ENCODE data around the gene PLD4.
"Not testable (repeated sequence)": the region's sequence is repeated elsewhere in the genome, so short reads cannot be mapped to it uniquely, and the experiment has no call there.

Gene PLD4

GRCh38 chr14:104882325-104882973 is 42.2 kb upstream of the PLD4 start:
- TF ChIP-seq GATA1 (IDR thresholded peaks at IDR 0.05; ENCODE audit: low read depth, low read length) (no peak), POLR2A (IDR thresholded peaks at IDR 0.05; ENCODE audit: low read length) (no peak)
- DNase-seq, result no peak

- DNase-seq, result no peak
- TF ChIP-seq POLR2A (IDR thresholded peaks at IDR 0.05; ENCODE audit: low read length), result no peak
- TF ChIP-seq GATA1 (IDR thresholded peaks at IDR 0.05; ENCODE audit: low read depth, low read length), result no peak
These were observed 41.6 kb upstream of the PLD4 start for GRCh38 chr14:104882991-104883660.

DNA sequence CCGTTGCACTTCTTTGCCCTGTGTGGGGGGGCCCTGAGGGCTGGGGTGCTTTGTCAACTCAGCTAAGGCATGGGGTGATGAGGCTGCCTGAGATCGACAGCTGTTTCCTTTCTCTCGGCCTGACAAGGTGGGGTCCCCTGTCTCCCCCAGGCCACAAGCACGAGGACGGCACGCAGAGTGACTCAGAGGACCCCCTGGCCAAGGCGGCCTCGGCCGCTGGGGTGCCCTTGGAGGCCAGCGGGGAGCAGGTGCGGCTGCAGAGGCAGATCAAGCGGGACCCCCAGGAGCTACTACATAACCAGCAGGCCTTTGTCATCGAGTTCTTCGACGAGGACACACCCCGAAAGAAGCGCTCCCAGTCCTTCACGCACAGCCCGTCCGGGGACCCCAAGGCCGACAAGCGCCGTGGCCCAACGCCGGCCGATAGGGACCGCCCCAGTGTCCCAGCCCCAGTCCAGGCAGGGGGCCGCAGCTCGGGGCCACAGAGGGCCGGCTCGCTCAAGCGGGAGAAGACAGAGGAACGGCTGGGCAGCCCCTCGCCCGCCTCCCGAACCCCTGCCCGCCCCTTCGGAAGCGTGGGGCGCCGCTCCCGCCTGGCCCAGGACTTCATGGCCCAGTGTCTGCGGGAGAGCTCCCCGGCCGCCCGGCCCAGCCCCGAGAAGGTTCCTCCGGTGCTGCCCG is 40.9 kb upstream of the PLD4 start:
- no peak for DNase-seq
- no peak for TF ChIP-seq POLR2A (IDR thresholded peaks at IDR 0.05; ENCODE audit: low read length)
- TF ChIP-seq GATA1 (IDR thresholded peaks at IDR 0.05; ENCODE audit: low read depth, low read length), result no peak

DNA sequence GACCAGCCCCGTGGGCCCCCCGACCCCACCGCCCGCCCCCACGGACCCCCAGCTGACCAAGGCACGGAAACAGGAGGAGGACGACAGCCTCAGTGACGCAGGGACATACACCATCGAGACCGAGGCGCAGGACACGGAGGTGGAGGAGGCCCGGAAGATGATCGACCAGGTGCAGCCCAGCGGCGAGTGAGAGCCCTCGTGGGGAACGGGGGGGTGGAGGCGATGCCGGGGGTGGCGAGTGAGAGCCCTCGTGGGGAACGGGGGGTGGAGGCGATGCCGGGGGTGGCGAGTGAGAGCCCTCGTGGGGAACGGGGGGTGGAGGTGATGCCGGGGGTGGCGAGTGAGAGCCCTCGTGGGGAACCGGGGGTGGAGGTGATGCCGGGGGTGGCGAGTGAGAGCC is 40.3 kb upstream of the PLD4 start:
- not testable (repeated sequence) for DNase-seq

GRCh38 chr14:104885031-104885972 is 39.4 kb upstream of the PLD4 start:
- no peak for DNase-seq
- TF ChIP-seq POLR2A (IDR thresholded peaks at IDR 0.05; ENCODE audit: low read length) (no peak), GATA1 (IDR thresholded peaks at IDR 0.05; ENCODE audit: low read depth, low read length) (no peak)

DNA sequence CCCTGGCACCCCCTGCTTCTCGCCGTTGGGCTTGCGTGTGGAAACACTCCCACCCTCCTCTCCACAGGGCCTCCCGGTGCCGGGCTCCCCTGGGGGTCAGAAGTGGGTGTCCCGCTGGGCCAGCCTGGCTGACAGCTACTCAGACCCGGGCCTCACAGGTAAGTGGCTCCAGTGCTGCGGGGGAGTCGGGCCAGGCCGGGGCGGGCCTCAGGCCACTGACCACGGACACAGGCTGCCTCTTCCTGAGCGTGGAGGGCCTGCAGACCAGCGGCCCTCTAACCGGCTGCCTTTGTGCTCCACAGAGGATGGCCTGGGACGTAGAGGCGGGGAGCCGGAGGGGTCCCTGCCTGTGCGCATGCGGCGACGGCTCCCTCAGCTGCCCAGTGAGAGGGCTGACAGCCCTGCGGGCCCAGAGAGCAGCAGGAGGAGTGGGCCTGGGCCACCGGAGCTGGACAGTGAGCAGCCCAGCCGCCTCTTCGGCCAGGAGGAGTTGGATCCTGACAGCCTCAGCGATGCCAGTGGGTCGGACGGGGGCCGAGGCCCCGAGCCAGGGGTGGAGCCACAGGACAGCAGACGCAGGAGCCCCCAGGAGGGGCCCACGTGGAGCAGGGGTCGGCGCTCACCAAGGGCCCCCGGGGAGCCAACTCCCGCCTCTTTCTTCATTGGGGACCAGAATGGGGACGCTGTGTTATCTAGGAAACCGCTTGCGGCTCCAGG is 38.5 kb upstream of the PLD4 start:
- TF ChIP-seq GATA1 (IDR thresholded peaks at IDR 0.05; ENCODE audit: low read depth, low read length), result no peak
- TF ChIP-seq POLR2A (IDR thresholded peaks at IDR 0.05; ENCODE audit: low read length), result no peak
- DNase-seq, result no peak

GRCh38 chr14:104886690-104887622 is 37.7 kb upstream of the PLD4 start:
- TF ChIP-seq POLR2A (IDR thresholded peaks at IDR 0.05; ENCODE audit: low read length), result no peak
- no peak for TF ChIP-seq GATA1 (IDR thresholded peaks at IDR 0.05; ENCODE audit: low read depth, low read length)
- DNase-seq, result no peak

DNA sequence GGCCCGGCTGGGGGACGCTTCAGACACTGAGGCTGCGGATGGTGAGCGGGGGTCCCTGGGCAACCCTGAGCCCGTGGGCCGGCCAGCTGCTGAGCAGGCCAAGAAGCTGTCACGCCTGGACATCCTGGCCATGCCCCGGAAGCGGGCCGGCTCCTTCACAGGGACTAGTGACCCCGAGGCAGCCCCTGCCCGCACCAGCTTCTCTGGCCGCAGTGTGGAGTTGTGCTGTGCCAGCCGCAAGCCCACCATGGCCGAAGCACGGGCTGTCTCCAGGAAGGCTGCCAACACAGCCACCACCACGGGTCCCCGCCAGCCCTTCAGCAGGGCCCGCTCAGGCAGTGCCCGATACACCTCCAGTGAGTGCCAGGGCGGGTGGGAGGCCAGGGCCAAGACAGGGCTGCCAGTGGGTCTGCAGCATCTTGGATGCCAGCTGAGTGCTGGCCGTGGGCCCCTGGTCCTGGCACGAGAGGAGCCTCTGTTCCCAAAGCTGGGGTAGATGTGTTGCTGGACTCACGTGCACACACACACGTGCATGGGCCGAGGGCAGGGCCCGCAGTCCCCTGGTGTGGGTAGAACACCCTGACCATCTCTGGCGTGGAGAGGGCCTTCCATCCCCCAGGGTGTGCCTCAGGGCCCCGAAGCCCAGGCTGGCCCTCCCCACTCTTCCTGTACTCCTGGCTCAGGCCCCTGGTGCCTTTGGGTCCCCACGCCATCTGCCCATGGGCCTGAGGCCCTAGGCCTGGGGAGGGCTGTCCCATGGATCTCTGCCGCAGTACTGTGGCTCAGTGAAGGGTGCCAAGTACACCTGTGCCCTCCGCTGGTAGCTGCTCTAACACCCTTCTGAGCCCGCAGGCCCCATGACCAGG is 36.8 kb upstream of the PLD4 start:
- no peak for DNase-seq

GRCh38 chr14:104888489-104889374 is 35.9 kb upstream of the PLD4 start:
- TF ChIP-seq GATA1 (IDR thresholded peaks at IDR 0.05; ENCODE audit: low read depth, low read length), result no peak

More for the DNA sequence above, 36.8 kb upstream of the PLD4 start:
- TF ChIP-seq POLR2A (IDR thresholded peaks at IDR 0.05; ENCODE audit: low read length) (no peak), GATA1 (IDR thresholded peaks at IDR 0.05; ENCODE audit: low read depth, low read length) (no peak)

DNA sequence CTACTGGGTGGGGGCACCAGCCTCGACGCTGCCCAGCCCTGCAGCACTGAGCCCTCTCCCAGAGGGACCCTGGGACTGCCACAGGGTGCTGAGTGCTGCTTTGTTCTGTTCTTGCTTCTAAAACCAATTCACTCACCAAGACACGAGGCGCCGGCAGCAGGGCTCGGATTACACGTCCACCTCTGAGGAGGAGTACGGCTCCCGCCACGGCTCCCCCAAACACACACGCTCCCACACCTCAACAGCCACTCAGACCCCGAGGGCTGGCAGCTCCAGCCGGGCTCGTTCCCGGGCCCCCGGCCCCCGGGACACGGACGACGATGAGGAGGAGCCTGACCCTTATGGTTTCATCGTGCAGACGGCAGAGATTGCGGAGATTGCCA is 35.3 kb upstream of the PLD4 start:
- no peak for DNase-seq
- TF ChIP-seq POLR2A (IDR thresholded peaks at IDR 0.05; ENCODE audit: low read length) (no peak), GATA1 (IDR thresholded peaks at IDR 0.05; ENCODE audit: low read depth, low read length) (no peak)

More at GRCh38 chr14:104888489-104889374, 35.9 kb upstream of the PLD4 start:
- DNase-seq, result no peak

GRCh38 chr14:104890292-104890691 is 34.4 kb upstream of the PLD4 start:
- DNase-seq, result not testable (repeated sequence)

Measured in erythroblast (primary cell).